Spleen (tissue), 11 donors: Measurements from ENCODE around the gene WDR86. TPM values are rescaled to one million over a fixed set of nuclear protein-coding genes. Genes with fewer than 3 reads are reported as not detected.

Experiments used
- DNase-seq: peaks from one replicate; pipeline ENCODE4 v3.0.0-alpha.2; 2020
- H3K27ac ChIP-seq, 8 donors: fragments of 200-600 bp; sonication (generic) in 7 of 8; 1 replicate in 4 of 8; 2 replicates in 4 of 8; pipeline versions ENCODE4 v1.5.0 to v1.8.0; 2016 to 2021; ENCODE audit warnings: inconsistent platforms in 4 of 8, mild to moderate bottlenecking in 4 of 8, moderate library complexity in 1 of 8
- H3K27me3 ChIP-seq, 7 donors: fragments of 200-600 bp; sonication (generic) in 6 of 7; replicated peaks in 1 of 7; 1 replicate in 4 of 7; 2 replicates in 3 of 7; pipeline versions ENCODE4 v1.5.0 to v1.8.0; 2016 to 2021; ENCODE audit warnings: inconsistent platforms in 3 of 7, mild to moderate bottlenecking in 1 of 7
- H3K36me3 ChIP-seq, 6 donors: fragments of 200-600 bp; sonication (generic) in 5 of 6; 1 replicate in 4 of 6; 2 replicates in 2 of 6; pipeline versions ENCODE4 v1.5.0 to v1.8.0; 2016 to 2021; ENCODE audit warnings: inconsistent platforms in 2 of 6
- H3K4me1 ChIP-seq, 6 donors: fragments of 200-600 bp; sonication (generic) in 5 of 6; 1 replicate in 3 of 6; 2 replicates in 3 of 6; pipeline versions ENCODE4 v1.5.0 to v1.8.0; 2016 to 2021; ENCODE audit warnings: inconsistent platforms in 3 of 6
- H3K4me3 ChIP-seq, 8 donors: fragments of 200-600 bp; sonication (generic) in 7 of 8; 1 replicate in 4 of 8; 2 replicates in 4 of 8; pipeline versions ENCODE4 v1.5.0 to v1.8.0; 2016 to 2021; ENCODE audit warnings: inconsistent platforms in 4 of 8, mild to moderate bottlenecking in 4 of 8, moderate library complexity in 2 of 8
- H3K9me3 ChIP-seq, 8 donors: fragments of 200-600 bp; sonication (generic) in 7 of 8; 1 replicate in 4 of 8; 2 replicates in 4 of 8; pipeline versions ENCODE4 v1.5.0 to v1.8.0; 2016 to 2021; ENCODE audit warnings: inconsistent platforms in 4 of 8
- CTCF ChIP-seq, 11 experiments: fragments of 200-600 bp in 7 of 11; fragments of 450-650 bp in 4 of 11; sonication (generic) in 4 of 11; IDR thresholded peaks in 8 of 11; conservative IDR thresholded peaks in 3 of 11; 1 replicate in 7 of 11; 2 replicates in 4 of 11; pipeline versions ENCODE4 v1.4.0 to v1.8.0; 2016 to 2021; ENCODE audit warnings: antibody characterized with exemption in 11 of 11, inconsistent platforms in 4 of 11, mild to moderate bottlenecking in 1 of 11
- POLR2A ChIP-seq, 3 donors: fragments of 450-650 bp; IDR thresholded peaks; one replicate each; pipeline ENCODE4 v1.5.1; 2017; ENCODE audit warnings: antibody characterized with exemption in 3 of 3, mild to moderate bottlenecking in 1 of 3
- POLR2AphosphoS5 ChIP-seq, 3 donors: sonication (generic); formaldehyde crosslinking; IDR thresholded peaks; one replicate each; pipeline ENCODE4 v1.5.1; 2017; ENCODE audit warnings: antibody characterized with exemption in 3 of 3
- WGBS, 5 donors: extraction: QIAGEN DNeasy Blood & Tissue Kit in 3 of 5; methylation state at CpG; one replicate each; pipeline versions ENCODE4 v1.1.5 to v1.1.7; 2013 to 2018; 5-methylcytosine and 5-hydroxymethylcytosine counted together
- intact Hi-C: fragments of 100-400 bp; cut with DNase I; formaldehyde crosslinking; loops from one replicate; pipeline ENCODE4 v1.15.0; 2023; ENCODE audit warnings: low total_unique reads
- polyA plus RNA-seq, 3 donors: library from polyadenylated mRNA; stranded (reverse); fragments of 200-250 nt; gene quantifications; one replicate each; pipeline ENCODE4 v1.2.1, GENCODE V29; 2013
- total RNA-seq, 7 donors: library from RNA; depleted of rRNA in 3 of 7; stranded (reverse); fragments of >200 nt in 3 of 7; fragmentation: NEBNext Ultra II Directional in 4 of 7; extraction: Animal tissue kit (Norgen Biotek cat#: 25700) in 4 of 7; gene quantifications; one replicate each; pipeline versions ENCODE4 v1.1.0 to v1.2.1, GENCODE V29; 2016 to 2021
- donor health status: healthy with polysubstance abuse.
- donor health status: DM: no; HTN: no; CAD: no; lungs with moderate emphysema.
- donor health status: DM: no; HTN: no; CAD: no.
- donor health status: Bipolar disorder and iron deficiency.
- donor health status: healthy.
- donor health status: DM: no; HTN: no; CAD: no.
- donor health status: DM: yes; HTN: yes; CAD: no.

WDR86 gene
- total and polyA plus RNA-seq, 10 donors = 2.8 to 71.9 (median 49.2) TPM

- WGBS, 5 donors = 77 to 88% (median 81%) methylated on average over 9 of the region's 9 CpGs
- Histone ChIP-seq H3K4me1 (peaks cover 3 to 31% (median 13%) of the 10 kb centered on the region in 6 donors), H3K4me3 (no peak overlapping the region), H3K27me3 (no peaks in the 10 kb centered on the region), H3K36me3 (peaks cover 0 to 91% (median 50%) of the 10 kb centered on the region in 6 donors), H3K9me3 (no peaks in the 10 kb centered on the region), H3K27ac (peak overlapping the region in 6 of 8 donors; percentile 23 to 74 (median 64))
- TF ChIP-seq POLR2AphosphoS5 (IDR thresholded peaks at IDR 0.05) (peak in 1 of 3 donors; percentile 16), CTCF (IDR thresholded peaks at IDR 0.05 in 8 of 11, conservative IDR thresholded peaks at IDR 0.05 in 3 of 11) (no peak)
- no peak for DNase-seq
- intact Hi-C loops = loop anchor here (5.0 to 10.0 kb wide), 2 partner anchors 81 to 398 kb away; no protein-coding TSS in a partner anchor
Observed at GRCh38 chr7:151366166-151366879, 43.5 kb downstream of the WDR86 start.

DNA sequence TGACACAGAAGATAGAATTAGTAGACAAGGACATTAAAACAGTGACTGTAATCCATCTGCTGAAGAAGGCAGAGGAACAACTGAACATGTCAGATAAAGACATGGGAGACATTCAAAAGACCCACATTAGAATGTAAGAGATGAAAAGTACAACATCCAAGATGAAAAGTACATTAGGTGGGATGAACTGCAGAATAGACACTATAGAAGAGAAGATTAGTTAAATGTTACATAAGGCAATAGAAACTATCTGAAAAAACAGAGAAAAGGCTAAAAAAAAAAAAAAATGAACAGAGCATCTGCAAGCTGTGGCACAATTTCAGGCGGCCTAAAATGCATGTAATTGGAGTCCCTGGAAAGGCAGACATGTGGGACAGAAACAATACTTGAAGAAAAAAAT lies 46.7 kb downstream of the WDR86 start:
- Histone ChIP-seq H3K27ac (no peak overlapping the region), H3K36me3 (peaks cover 6 to 91% (median 56%) of the 10 kb centered on the region in 6 donors), H3K27me3 (no peaks in the 10 kb centered on the region), H3K4me3 (no peak overlapping the region), H3K9me3 (no peaks in the 10 kb centered on the region), H3K4me1 (peaks cover under 1 to 24% (median 7%) of the 10 kb centered on the region in 6 donors)
- WGBS, 5 donors = 98 to 100% (median 100%) methylated on average over 1 of the region's 1 CpG
- no peak for DNase-seq
- no peak for TF ChIP-seq POLR2AphosphoS5 (IDR thresholded peaks at IDR 0.05)
- no peak for TF ChIP-seq CTCF (IDR thresholded peaks at IDR 0.05 in 8 of 11, conservative IDR thresholded peaks at IDR 0.05 in 3 of 11)
- TF ChIP-seq POLR2A (IDR thresholded peaks at IDR 0.05) = no peak
- intact Hi-C loops = loop anchor here (10.0 kb wide), 1 partner anchor 402 kb away; no protein-coding TSS in a partner anchor

GRCh38 chr7:151361193-151361959 lies 48.5 kb downstream of the WDR86 start:
- H3K4me1 ChIP-seq = peaks cover 0 to 13% (median 0%) of the 10 kb centered on the region in 6 donors
- WGBS, 5 donors = 81 to 90% (median 88%) methylated on average over 3 of the region's 3 CpGs
- H3K27ac ChIP-seq = no peak overlapping the region
- no peak for DNase-seq
- H3K36me3 ChIP-seq = peaks cover 6 to 93% (median 69%) of the 10 kb centered on the region in 6 donors
- TF ChIP-seq CTCF (IDR thresholded peaks at IDR 0.05 in 8 of 11, conservative IDR thresholded peaks at IDR 0.05 in 3 of 11) (no peak), POLR2AphosphoS5 (IDR thresholded peaks at IDR 0.05) (no peak), POLR2A (IDR thresholded peaks at IDR 0.05) (no peak)
- no peaks in the 10 kb centered on the region for H3K27me3 ChIP-seq
- H3K4me3 ChIP-seq = no peak overlapping the region
- H3K9me3 ChIP-seq = no peaks in the 10 kb centered on the region
- intact Hi-C loops = loop anchor here (10.0 kb wide), 1 partner anchor 403 kb away; no protein-coding TSS in a partner anchor

DNA sequence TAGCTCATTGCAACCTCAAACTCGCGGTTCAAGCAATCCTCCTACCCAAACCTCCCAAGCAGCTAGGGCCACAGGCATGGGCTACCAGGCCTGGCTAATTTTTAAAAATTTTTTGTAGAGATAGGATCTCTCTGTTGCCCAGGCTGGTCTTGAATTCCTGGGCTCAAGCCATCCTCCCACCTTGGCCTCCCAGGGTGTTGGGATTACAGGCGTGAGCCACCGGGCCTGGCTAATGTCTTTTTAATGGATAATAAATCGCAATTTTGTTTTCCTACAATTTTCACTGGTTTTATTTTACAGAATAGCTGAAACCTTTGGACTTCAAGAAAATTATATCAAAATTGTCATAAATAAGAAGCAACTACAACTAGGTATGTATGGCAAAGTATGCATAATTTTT lies 57.3 kb downstream of the WDR86 start:
- WGBS, 5 donors = 60 to 84% (median 61%) methylated on average over 5 of the region's 5 CpGs
- Histone ChIP-seq H3K9me3 (no peaks in the 10 kb centered on the region), H3K27ac (peak overlapping the region; percentile 55 to 96 (median 91)), H3K4me3 (no peak overlapping the region), H3K27me3 (no peaks in the 10 kb centered on the region), H3K36me3 (peaks cover 0 to 91% (median 57%) of the 10 kb centered on the region in 6 donors), H3K4me1 (peaks cover 34 to 64% (median 44%) of the 10 kb centered on the region in 6 donors)
- intact Hi-C loops = loop anchor here (5.0 kb wide), 1 partner anchor 35 kb away; no protein-coding TSS in a partner anchor
- TF ChIP-seq CTCF (IDR thresholded peaks at IDR 0.05 in 8 of 11, conservative IDR thresholded peaks at IDR 0.05 in 3 of 11) (no peak), POLR2A (IDR thresholded peaks at IDR 0.05) (no peak), POLR2AphosphoS5 (IDR thresholded peaks at IDR 0.05) (no peak)
- no peak for DNase-seq
